Keratinocyte (primary cell): ENCODE results near the gene RPL18.

ENCODE experiments used
- EZH2 ChIP-seq: IDR thresholded peaks from one replicate; pipeline ENCODE4 v1.6.1; 2012; ENCODE audit warnings: inconsistent platforms, mild to moderate bottlenecking, low read length, moderate library complexity
- TF ChIP-seq, protein P1 (sequence below), 3 experiments: IDR thresholded peaks in 1 of 3; conservative IDR thresholded peaks in 1 of 3; optimal IDR thresholded peaks in 1 of 3; 2 replicates in 2 of 3; 3 replicates in 1 of 3; pipeline versions ENCODE3 to v1.5.1; 2011; ENCODE audit warnings: low read length in 3 of 3, mild to moderate bottlenecking in 3 of 3, moderate library complexity in 2 of 3, control low read depth in 1 of 3, inconsistent platforms in 1 of 3; ENCODE audit not compliant: insufficient read depth in 2 of 3; ENCODE audit errors: extremely low read depth in 1 of 3

DNA sequence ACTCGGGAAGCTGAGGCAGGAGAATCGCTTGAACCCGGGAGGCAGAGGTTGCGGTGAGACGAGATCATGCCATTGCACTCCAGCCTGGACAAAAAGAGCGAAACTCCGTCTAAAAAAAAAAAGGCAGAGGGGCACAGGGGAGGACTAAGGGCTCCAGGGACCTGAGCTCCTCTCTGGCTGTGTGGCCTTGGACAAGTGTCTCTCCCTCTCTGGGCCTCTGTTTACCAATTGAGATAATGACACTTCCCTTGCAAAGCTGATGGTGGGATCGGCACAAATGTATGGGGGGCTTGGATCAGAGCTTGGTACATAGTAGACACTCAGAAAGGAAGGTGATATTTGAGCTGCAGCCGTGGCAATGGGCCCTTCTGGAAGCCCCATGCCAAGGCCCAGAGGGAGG is 23.8 kb downstream of the RPL18 start:
- TF ChIP-seq EZH2, result no peak
- TF ChIP-seq, protein P1, sequence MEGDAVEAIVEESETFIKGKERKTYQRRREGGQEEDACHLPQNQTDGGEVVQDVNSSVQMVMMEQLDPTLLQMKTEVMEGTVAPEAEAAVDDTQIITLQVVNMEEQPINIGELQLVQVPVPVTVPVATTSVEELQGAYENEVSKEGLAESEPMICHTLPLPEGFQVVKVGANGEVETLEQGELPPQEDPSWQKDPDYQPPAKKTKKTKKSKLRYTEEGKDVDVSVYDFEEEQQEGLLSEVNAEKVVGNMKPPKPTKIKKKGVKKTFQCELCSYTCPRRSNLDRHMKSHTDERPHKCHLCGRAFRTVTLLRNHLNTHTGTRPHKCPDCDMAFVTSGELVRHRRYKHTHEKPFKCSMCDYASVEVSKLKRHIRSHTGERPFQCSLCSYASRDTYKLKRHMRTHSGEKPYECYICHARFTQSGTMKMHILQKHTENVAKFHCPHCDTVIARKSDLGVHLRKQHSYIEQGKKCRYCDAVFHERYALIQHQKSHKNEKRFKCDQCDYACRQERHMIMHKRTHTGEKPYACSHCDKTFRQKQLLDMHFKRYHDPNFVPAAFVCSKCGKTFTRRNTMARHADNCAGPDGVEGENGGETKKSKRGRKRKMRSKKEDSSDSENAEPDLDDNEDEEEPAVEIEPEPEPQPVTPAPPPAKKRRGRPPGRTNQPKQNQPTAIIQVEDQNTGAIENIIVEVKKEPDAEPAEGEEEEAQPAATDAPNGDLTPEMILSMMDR (optimal IDR thresholded peaks at IDR 0.05 in 1 of 3, IDR thresholded peaks at IDR 0.05 in 1 of 3, conservative IDR thresholded peaks at IDR 0.05 in 1 of 3; ENCODE audit: extremely low read depth in 1 of 3, insufficient read depth in 2 of 3, low read length in 3 of 3), result no peak
